CMK (cell line): ENCODE data around the gene KLHDC2.
"Not testable (repeated sequence)": the region's sequence is repeated elsewhere in the genome, so short reads cannot be mapped to it uniquely, and the experiment has no call there.

Source experiments
- DNase-seq: peaks from one replicate; pipeline ENCODE4 v3.0.0-alpha.2; 2010; ENCODE audit warnings: low read depth

KLHDC2 gene

GRCh38 chr14:49781040-49781439, 13.1 kb downstream of the KLHDC2 start:
- not testable (repeated sequence) for DNase-seq

DNA sequence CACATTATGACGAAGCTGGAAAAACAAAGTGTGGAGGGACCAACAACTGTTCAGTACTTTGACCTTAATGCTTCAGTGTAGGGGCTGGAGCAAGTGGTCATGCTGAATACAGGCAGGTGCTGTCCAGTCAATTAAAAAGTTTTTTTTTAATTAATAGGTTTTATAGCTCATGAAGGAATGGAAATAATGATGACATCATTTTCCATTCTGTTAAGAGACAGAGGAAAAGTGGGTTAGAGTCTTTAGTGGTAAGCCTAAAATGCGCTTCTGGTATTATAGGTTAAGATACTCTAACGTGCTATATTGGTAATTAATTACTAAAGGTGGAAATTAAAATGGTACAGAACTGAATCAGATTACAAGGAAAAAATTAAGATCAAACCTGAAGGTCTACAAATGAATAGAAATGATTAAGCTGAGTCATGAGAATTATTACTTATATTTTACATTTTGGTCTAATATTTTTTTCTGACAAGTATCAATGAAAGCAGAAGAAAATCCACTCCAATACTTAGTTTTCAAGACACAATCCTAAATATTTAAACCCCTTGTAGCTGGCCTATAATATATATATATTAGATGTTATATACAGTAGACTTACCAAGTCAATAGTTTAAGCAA, 15.6 kb downstream of the KLHDC2 start:
- DNase-seq, result no peak

GRCh38 chr14:49786315-49786714, 18.4 kb downstream of the KLHDC2 start:
- no peak for DNase-seq

DNA sequence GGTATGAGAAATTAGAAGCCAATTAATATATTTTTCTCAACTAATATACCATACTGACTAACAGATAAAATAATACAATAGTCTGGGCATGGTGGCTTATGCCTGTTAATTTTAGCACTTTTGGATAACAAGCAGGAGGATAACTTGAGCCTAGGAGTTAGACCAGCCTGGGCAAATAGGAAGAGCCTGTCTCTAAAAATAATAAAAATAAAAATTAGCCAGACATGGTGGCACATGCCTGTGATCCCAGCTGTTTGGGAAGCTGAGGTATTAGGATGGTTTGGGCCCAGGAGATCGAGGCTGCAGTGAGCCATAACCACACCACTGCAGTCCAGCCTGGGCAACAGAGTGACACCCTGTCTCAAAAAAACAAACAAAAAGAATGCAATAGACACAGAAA, 24.7 kb downstream of the KLHDC2 start:
- no peak for DNase-seq

- no peak for DNase-seq
Measured at GRCh38 chr14:49796025-49796424, 28.1 kb downstream of the KLHDC2 start.

- DNase-seq, result no peak
Measured at GRCh38 chr14:49808780-49809179, 40.8 kb downstream of the KLHDC2 start.

DNA sequence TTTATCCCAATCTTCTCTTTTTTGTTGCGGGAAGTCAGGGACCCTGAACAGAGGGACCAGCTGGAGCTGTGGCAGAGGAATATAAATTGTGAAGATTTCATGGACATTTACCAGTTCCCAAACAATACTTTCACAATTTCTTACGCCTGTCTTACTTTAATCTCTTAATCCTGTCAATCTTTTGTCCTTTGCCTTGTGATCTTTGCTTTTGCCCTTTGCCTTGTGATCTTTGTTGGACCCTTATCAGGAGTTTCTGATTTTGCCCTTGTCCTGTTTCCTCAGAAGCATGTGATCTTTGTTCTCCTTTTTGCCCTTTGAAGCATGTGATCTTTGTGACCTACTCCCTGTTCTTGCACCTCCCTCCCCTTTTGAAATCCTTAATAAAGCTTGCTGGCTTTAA, 48.2 kb downstream of the KLHDC2 start:
- DNase-seq, result not testable (repeated sequence)

DNA sequence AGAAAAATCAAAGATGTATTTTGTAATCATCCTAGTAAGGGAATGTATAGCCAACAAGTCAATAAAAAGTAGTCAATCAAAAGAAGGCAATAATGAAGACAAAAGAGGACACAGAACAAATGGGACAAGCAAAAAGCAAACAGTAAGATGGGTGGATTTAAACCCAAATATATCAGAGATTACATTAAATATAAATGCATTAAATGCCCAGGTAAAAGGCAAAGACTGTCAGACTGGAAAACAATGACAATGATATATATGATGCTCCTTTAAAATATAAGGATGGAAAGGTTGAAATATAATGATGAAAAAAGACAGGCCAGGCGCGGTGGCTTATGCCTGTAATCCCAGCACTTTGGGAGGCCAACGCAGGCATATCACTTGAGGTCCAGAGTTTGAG, 48.9 kb downstream of the KLHDC2 start:
- no peak for DNase-seq

GRCh38 chr14:49820176-49820575, 52.2 kb downstream of the KLHDC2 start:
- no peak for DNase-seq

DNA sequence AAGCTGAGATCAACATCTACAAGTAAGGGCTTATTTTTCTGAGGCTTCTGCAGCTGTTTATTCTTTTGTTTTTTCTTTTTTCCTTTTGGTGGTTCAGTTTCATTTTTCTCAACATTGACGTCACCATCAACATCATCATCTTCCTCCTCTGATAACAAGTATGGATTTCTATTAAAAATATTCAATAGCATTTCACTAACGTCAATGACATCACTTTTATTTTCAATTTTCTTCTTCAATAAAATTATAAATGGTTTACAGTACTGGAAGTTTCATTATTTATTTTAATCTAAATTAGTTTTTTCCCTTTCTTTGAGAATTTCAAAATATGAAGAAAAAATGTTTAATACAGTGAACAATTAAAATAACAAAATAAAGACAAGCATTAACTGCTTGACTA, 60.7 kb downstream of the KLHDC2 start:
- no peak for DNase-seq
